Skeletal muscle tissue (tissue), 4 donors: ENCODE measurements around the gene ZC3H12A. TPM values are rescaled to one million over a fixed set of nuclear protein-coding genes. Genes with fewer than 3 reads are reported as not detected.

Experiments
- H3K27ac ChIP-seq: one replicate; pipeline ENCODE4 v1.7.0; 2013; ENCODE audit warnings: mild to moderate bottlenecking, low read depth, low read length, inconsistent platforms
- H3K27me3 ChIP-seq, 3 donors: one replicate each; pipeline ENCODE4 v1.7.0; 2013; ENCODE audit warnings: low read length in 3 of 3; ENCODE audit not compliant: control insufficient read depth in 3 of 3, insufficient read depth in 3 of 3
- H3K36me3 ChIP-seq, 3 donors: one replicate each; pipeline ENCODE4 v1.7.0; 2013; ENCODE audit warnings: low read length in 3 of 3; ENCODE audit not compliant: control insufficient read depth in 3 of 3, insufficient read depth in 3 of 3
- H3K4me1 ChIP-seq, 3 donors: one replicate each; pipeline ENCODE4 v1.7.0; 2013; ENCODE audit warnings: low read length in 3 of 3, mild to moderate bottlenecking in 3 of 3; ENCODE audit not compliant: control insufficient read depth in 3 of 3, insufficient read depth in 3 of 3
- H3K4me3 ChIP-seq, 3 donors: one replicate each; pipeline ENCODE4 v1.7.0; 2013; ENCODE audit warnings: low read length in 3 of 3
- H3K9ac ChIP-seq, 3 donors: one replicate each; pipeline ENCODE4 v1.7.0; 2013; ENCODE audit warnings: low read length in 3 of 3, mild to moderate bottlenecking in 3 of 3, moderate library complexity in 2 of 3, low read depth in 1 of 3
- H3K9me3 ChIP-seq, 3 donors: one replicate each; pipeline ENCODE4 v1.7.0; 2013; ENCODE audit warnings: low read length in 3 of 3; ENCODE audit not compliant: control insufficient read depth in 3 of 3
- total RNA-seq: library from RNA; depleted of rRNA; stranded (reverse); fragments of >200 nt; gene quantifications from one replicate; pipeline ENCODE4 v1.2.3, GENCODE V29; 2014
- donor health status: Osteomylitis.

ZC3H12A gene
- total RNA-seq, 1 donor from 2014 or later: 1.0 TPM

DNA sequence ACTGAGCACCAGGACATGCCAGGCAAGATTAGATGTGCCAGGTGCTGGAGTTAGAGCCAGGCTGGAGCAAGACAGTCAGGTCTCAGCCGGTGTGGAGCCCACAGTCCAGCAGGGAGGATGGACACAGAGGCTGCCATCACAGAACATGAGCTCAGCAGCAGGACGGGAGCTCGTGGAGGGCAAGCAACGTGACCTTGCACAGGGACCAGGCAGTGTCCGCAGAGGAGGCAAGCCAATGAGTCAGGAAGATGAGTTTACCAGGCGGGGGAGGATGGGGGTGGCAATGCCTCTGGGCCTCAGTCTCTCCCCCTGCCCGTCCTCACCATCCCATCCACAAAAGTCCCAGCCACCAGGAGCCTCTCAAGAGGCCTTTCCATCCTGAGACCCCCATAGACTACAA is 20.7 kb upstream of the ZC3H12A start:
- peak overlapping the region in 1 of 3 donors; percentile 54 for H3K9ac ChIP-seq
- H3K27ac ChIP-seq: no peak overlapping the region
- peaks cover 5 to 15% (median 13%) of the 10 kb centered on the region in 3 donors for H3K27me3 ChIP-seq
- H3K4me1 ChIP-seq: peaks cover 9 to 12% (median 11%) of the 10 kb centered on the region in 3 donors
- no peaks in the 10 kb centered on the region for H3K9me3 ChIP-seq
- H3K4me3 ChIP-seq: no peak overlapping the region
- H3K36me3 ChIP-seq: no peaks in the 10 kb centered on the region

DNA sequence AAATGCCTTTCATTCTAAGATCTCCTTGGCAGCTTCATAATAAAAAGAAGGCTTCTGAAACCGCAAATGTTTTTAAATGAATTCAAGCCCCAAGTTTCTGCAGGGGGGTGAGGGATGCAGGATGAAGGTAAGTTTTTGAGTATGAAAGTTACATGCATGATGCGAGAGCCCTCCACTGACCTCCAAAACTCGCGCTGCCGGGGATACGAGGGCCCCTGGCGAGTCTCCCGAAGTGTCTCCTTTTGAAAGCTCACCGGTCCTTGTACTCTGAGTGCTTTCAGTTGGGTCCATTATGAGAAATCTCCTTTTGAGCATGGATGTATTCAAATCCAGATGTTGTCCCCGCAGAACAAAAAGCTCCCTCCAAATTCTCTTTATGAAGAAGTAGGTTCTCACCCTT is 18.9 kb upstream of the ZC3H12A start:
- no peaks in the 10 kb centered on the region for H3K36me3 ChIP-seq
- peak overlapping the region; percentile 62 for H3K27ac ChIP-seq
- no peaks in the 10 kb centered on the region for H3K9me3 ChIP-seq
- peaks cover 9 to 12% (median 11%) of the 10 kb centered on the region in 3 donors for H3K4me1 ChIP-seq
- peak overlapping the region; percentile 64 to 81 (median 73) for H3K9ac ChIP-seq
- H3K27me3 ChIP-seq: no peaks in the 10 kb centered on the region
- no peak overlapping the region for H3K4me3 ChIP-seq

GRCh38 chr1:37456614-37457013 is 17.8 kb upstream of the ZC3H12A start:
- H3K9me3 ChIP-seq: no peaks in the 10 kb centered on the region
- no peaks in the 10 kb centered on the region for H3K27me3 ChIP-seq
- H3K27ac ChIP-seq: no peak overlapping the region
- H3K4me1 ChIP-seq: peaks cover 9 to 12% (median 11%) of the 10 kb centered on the region in 3 donors
- H3K9ac ChIP-seq: no peak overlapping the region
- H3K36me3 ChIP-seq: no peaks in the 10 kb centered on the region
- no peak overlapping the region for H3K4me3 ChIP-seq

DNA sequence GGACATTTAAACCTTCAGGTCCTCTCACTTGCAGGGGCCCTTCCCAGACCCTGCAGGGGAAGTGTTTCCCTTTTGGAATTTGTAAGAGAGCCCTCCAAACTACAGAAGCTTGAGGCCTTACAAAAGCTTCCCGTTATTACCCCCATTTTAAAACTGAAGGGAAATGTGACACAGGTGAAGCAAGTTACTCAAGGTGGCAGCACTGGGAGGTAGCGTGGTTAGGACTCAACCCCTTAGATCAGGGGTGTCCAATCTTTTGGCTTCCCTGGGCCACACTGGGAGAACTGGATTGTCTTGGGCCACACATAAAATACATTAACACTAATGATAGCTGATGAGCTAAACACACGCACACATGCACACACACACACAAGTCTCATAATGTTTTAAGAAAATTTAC is 15.8 kb upstream of the ZC3H12A start:
- Histone ChIP-seq H3K36me3 (no peaks in the 10 kb centered on the region), H3K9me3 (no peaks in the 10 kb centered on the region), H3K4me3 (no peak overlapping the region), H3K9ac (no peak overlapping the region), H3K4me1 (peaks cover 9 to 12% (median 11%) of the 10 kb centered on the region in 3 donors), H3K27ac (no peak overlapping the region), H3K27me3 (no peaks in the 10 kb centered on the region)

GRCh38 chr1:37461698-37462436 is 12.5 kb upstream of the ZC3H12A start:
- peaks cover 2 to 5% (median 3%) of the 10 kb centered on the region in 3 donors for H3K4me1 ChIP-seq
- no peak overlapping the region for H3K4me3 ChIP-seq
- H3K36me3 ChIP-seq: no peaks in the 10 kb centered on the region
- no peaks in the 10 kb centered on the region for H3K27me3 ChIP-seq
- no peak overlapping the region for H3K27ac ChIP-seq
- no peaks in the 10 kb centered on the region for H3K9me3 ChIP-seq
- no peak overlapping the region for H3K9ac ChIP-seq

- Histone ChIP-seq H3K9ac (no peak overlapping the region), H3K36me3 (no peaks in the 10 kb centered on the region), H3K4me3 (no peak overlapping the region), H3K9me3 (no peaks in the 10 kb centered on the region), H3K27ac (no peak overlapping the region), H3K27me3 (no peaks in the 10 kb centered on the region), H3K4me1 (peaks cover 2 to 5% (median 3%) of the 10 kb centered on the region in 3 donors)
Measured at GRCh38 chr1:37464443-37464842, 9.9 kb upstream of the ZC3H12A start.

DNA sequence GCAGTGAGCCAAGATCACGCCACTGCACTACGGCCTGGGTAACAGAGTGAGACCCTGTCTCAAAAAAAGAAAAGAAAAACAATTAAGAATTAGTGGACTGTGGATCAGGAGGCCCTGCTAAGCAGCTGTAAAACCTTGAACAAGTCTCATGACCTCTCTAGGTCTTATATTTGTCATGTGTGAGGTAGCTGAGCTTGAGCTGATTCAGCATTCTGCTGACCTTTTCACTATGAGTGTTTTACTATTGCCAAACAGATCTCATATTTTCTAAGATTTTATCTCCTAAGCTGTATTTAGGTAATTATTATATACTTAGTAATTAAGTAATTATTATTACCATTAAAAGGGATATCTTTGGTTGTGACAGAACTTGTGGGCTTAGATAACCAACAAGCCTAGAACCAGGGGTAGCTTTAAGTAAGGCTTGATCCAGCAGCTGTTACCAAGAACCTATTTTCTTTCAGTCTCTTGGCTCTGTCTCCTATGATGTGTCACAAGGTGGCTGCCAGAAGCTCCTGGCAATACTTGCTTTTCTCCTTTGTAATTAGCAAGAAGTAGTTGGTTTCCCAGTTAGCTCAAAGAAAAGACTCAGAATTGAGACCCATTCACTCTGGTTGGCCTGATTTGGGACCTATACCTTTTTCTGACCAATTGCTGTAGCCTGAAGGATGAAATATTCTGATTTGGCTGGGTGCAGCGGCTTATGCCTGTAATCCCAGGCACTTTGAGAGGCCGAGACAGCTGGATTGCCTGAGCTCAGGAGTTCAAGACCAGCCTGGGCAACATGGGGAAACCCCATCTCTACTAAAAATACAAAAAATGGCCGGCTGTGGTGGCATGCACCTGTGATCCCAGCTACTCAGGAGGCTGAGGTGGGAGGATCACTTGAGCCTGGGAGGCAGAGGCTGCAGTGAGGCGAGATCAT is 8.5 kb upstream of the ZC3H12A start:
- Histone ChIP-seq H3K9me3 (no peaks in the 10 kb centered on the region), H3K36me3 (no peaks in the 10 kb centered on the region), H3K27ac (peak overlapping the region; percentile 62), H3K4me1 (peaks cover 2 to 6% (median 3%) of the 10 kb centered on the region in 3 donors), H3K27me3 (no peaks in the 10 kb centered on the region), H3K4me3 (no peak overlapping the region), H3K9ac (no peak overlapping the region)

DNA sequence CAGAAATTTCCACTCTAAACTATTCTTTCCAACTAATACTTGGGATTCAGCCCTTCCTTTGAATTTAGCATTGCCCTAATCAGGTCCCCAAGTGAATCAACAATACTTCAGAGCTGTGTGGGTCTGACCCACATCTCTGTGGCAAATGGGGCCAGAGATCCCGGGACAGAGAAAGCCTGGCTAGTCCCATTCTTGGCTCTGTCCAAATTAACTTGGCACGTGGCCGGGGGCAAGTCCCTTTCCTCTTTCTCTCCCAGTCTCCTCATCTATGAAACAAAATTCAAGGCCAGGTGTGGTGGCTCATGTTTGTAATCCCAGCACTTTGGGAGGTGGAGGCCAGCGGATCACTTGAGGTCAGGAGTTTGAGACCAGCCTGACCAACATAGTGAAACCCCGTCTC is 6.3 kb upstream of the ZC3H12A start:
- peaks cover 19 to 28% (median 19%) of the 10 kb centered on the region in 3 donors for H3K4me1 ChIP-seq
- no peaks in the 10 kb centered on the region for H3K36me3 ChIP-seq
- H3K4me3 ChIP-seq: no peak overlapping the region
- no peak overlapping the region for H3K9ac ChIP-seq
- H3K27me3 ChIP-seq: no peaks in the 10 kb centered on the region
- H3K27ac ChIP-seq: no peak overlapping the region
- no peaks in the 10 kb centered on the region for H3K9me3 ChIP-seq

- H3K36me3 ChIP-seq: no peaks in the 10 kb centered on the region
- no peak overlapping the region for H3K27ac ChIP-seq
- H3K4me3 ChIP-seq: no peak overlapping the region
- no peaks in the 10 kb centered on the region for H3K9me3 ChIP-seq
- no peaks in the 10 kb centered on the region for H3K27me3 ChIP-seq
- peaks cover 26 to 39% (median 29%) of the 10 kb centered on the region in 3 donors for H3K4me1 ChIP-seq
- no peak overlapping the region for H3K9ac ChIP-seq
Measured at GRCh38 chr1:37469386-37469785, 5.0 kb upstream of the ZC3H12A start.
